ENCODE data around the gene GRHL3. TPM values are rescaled to one million over a fixed set of nuclear protein-coding genes. Genes with fewer than 3 reads are reported as not detected.

GRHL3 gene
- total RNA-seq, 1 donor from 2014 or later: 6.9 TPM

DNA sequence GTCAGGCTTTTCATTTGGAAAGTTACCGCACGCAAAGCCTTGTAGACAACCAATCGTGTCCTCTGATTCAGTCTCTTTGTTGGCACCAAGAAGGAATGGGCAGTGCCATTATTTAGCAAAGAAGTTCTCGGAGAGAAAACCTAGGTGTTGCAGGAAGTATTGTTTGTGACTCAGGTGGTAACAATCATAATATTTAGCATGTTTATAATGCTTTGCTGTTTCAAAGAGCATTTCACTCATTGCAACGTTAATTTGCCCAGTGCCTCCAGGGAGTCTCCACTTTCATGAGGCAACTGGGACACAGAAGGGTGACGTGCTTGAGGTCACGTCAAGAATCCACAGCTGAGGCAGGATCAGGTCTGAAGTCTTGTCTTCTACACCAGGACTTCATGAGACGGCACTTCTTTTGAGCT, 63.0 kb downstream of the GRHL3 start:
- Histone ChIP-seq H2AFZ (ENCODE audit: low read depth, low read length) (no peak overlapping the region), H3K27me3 (ENCODE audit: insufficient read depth, low read length) (no peaks in the 10 kb centered on the region), H3K9ac (ENCODE audit: low read length) (no peak overlapping the region), H3K9me3 (ENCODE audit: insufficient read depth, low read depth, low read length) (no peaks in the 10 kb centered on the region), H3K79me2 (ENCODE audit: insufficient read depth, low read length) (no peaks in the 10 kb centered on the region), H3K4me3 (ENCODE audit: insufficient read depth, low read depth, low read length) (no peak overlapping the region), H4K20me1 (ENCODE audit: insufficient read depth, low read length) (no peaks in the 10 kb centered on the region), H3K27ac (ENCODE audit: low read depth, low read length) (no peak overlapping the region), H3K4me1 (ENCODE audit: insufficient read depth, low read length) (peaks cover 15% of the 10 kb centered on the region), H3K4me2 (ENCODE audit: low read length) (no peak overlapping the region), H3K36me3 (ENCODE audit: insufficient read depth, low read length) (peaks cover 2% of the 10 kb centered on the region)
- FAIRE-seq: no peak
- no peak for DNase-seq (ENCODE audit: low read depth)
- H3K4me3 Mint-ChIP-seq (ENCODE audit: unreplicated experiment): no peak overlapping the region
- peaks cover 2% of the 10 kb centered on the region for H3K27me3 Mint-ChIP-seq (ENCODE audit: low read depth, unreplicated experiment)
- TF ChIP-seq, protein P1, sequence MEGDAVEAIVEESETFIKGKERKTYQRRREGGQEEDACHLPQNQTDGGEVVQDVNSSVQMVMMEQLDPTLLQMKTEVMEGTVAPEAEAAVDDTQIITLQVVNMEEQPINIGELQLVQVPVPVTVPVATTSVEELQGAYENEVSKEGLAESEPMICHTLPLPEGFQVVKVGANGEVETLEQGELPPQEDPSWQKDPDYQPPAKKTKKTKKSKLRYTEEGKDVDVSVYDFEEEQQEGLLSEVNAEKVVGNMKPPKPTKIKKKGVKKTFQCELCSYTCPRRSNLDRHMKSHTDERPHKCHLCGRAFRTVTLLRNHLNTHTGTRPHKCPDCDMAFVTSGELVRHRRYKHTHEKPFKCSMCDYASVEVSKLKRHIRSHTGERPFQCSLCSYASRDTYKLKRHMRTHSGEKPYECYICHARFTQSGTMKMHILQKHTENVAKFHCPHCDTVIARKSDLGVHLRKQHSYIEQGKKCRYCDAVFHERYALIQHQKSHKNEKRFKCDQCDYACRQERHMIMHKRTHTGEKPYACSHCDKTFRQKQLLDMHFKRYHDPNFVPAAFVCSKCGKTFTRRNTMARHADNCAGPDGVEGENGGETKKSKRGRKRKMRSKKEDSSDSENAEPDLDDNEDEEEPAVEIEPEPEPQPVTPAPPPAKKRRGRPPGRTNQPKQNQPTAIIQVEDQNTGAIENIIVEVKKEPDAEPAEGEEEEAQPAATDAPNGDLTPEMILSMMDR (IDR thresholded peaks at IDR 0.05; ENCODE audit: insufficient read depth, low read depth, low read length): no peak
- TF ChIP-seq EZH2 (IDR thresholded peaks at IDR 0.05; ENCODE audit: insufficient read depth, low read length): no peak
- peaks cover 34% of the 10 kb centered on the region for H3K36me3 Mint-ChIP-seq (ENCODE audit: low read depth, unreplicated experiment)
- H3K4me1 Mint-ChIP-seq (ENCODE audit: low read depth, unreplicated experiment): peaks cover 23% of the 10 kb centered on the region
- H3K27ac Mint-ChIP-seq (ENCODE audit: unreplicated experiment): no peak overlapping the region
- no peaks in the 10 kb centered on the region for H3K9me3 Mint-ChIP-seq (ENCODE audit: unreplicated experiment)

GRCh38 chr1:24383381-24383940, 64.3 kb downstream of the GRHL3 start:
- H3K4me1 ChIP-seq (ENCODE audit: insufficient read depth, low read length): peaks cover 15% of the 10 kb centered on the region
- TF ChIP-seq, protein P1 (IDR thresholded peaks at IDR 0.05; ENCODE audit: insufficient read depth, low read depth, low read length): no peak
- TF ChIP-seq EZH2 (IDR thresholded peaks at IDR 0.05; ENCODE audit: insufficient read depth, low read length): no peak
- Mint-ChIP-seq H3K36me3 (ENCODE audit: low read depth, unreplicated experiment) (peaks cover 34% of the 10 kb centered on the region), H3K4me3 (ENCODE audit: unreplicated experiment) (no peak overlapping the region), H3K9me3 (ENCODE audit: unreplicated experiment) (no peaks in the 10 kb centered on the region), H3K4me1 (ENCODE audit: low read depth, unreplicated experiment) (peaks cover 23% of the 10 kb centered on the region), H3K27ac (ENCODE audit: unreplicated experiment) (no peak overlapping the region), H3K27me3 (ENCODE audit: low read depth, unreplicated experiment) (peaks cover 2% of the 10 kb centered on the region)
- H3K79me2 ChIP-seq (ENCODE audit: insufficient read depth, low read length): no peaks in the 10 kb centered on the region
- H3K27ac ChIP-seq (ENCODE audit: low read depth, low read length): no peak overlapping the region
- FAIRE-seq (no peak), DNase-seq (ENCODE audit: low read depth) (no peak)
- H2AFZ ChIP-seq (ENCODE audit: low read depth, low read length): no peak overlapping the region
- H4K20me1 ChIP-seq (ENCODE audit: insufficient read depth, low read length): no peaks in the 10 kb centered on the region
- no peak overlapping the region for H3K9ac ChIP-seq (ENCODE audit: low read length)
- H3K27me3 ChIP-seq (ENCODE audit: insufficient read depth, low read length): no peaks in the 10 kb centered on the region
- no peak overlapping the region for H3K4me2 ChIP-seq (ENCODE audit: low read length)
- H3K36me3 ChIP-seq (ENCODE audit: insufficient read depth, low read length): no peaks in the 10 kb centered on the region
- no peak overlapping the region for H3K4me3 ChIP-seq (ENCODE audit: insufficient read depth, low read depth, low read length)
- H3K9me3 ChIP-seq (ENCODE audit: insufficient read depth, low read depth, low read length): no peaks in the 10 kb centered on the region
